Activated T-cell treated with anti-CD3 and anti-CD28 coated beads, Interleukin-2, amount 50 U/mL, for 48 hours (primary cell): ENCODE data around the gene CMTM3.
"Not testable (repeated sequence)": the region's sequence is repeated elsewhere in the genome, so short reads cannot be mapped to it uniquely, and the experiment has no call there.

Experiments
- DNase-seq, 2 experiments: peaks; one replicate each; pipeline ENCODE4 v3.0.0-alpha.2; 2020

Gene CMTM3

GRCh38 chr16:66637806-66638205, 33.3 kb downstream of the CMTM3 start:
- no peak for DNase-seq

GRCh38 chr16:66639091-66639885, 34.8 kb downstream of the CMTM3 start:
- DNase-seq, result no peak

- no peak for DNase-seq
Observed at GRCh38 chr16:66640724-66641314, 36.3 kb downstream of the CMTM3 start.

GRCh38 chr16:66641387-66641786, 36.9 kb downstream of the CMTM3 start:
- DNase-seq, result no peak

GRCh38 chr16:66647866-66648265, 43.4 kb downstream of the CMTM3 start:
- DNase-seq, result no peak

- DNase-seq, result no peak
Observed at GRCh38 chr16:66649167-66649566, 44.7 kb downstream of the CMTM3 start.

GRCh38 chr16:66649636-66650205, 45.2 kb downstream of the CMTM3 start:
- no peak for DNase-seq

GRCh38 chr16:66650707-66651473, 46.4 kb downstream of the CMTM3 start:
- DNase-seq, result peak; percentile 81 to 82

GRCh38 chr16:66651474-66651765, 46.9 kb downstream of the CMTM3 start:
- DNase-seq, result no peak

- DNase-seq, result no peak
Observed at GRCh38 chr16:66651965-66652364, 47.5 kb downstream of the CMTM3 start.

GRCh38 chr16:66652661-66653360, 48.3 kb downstream of the CMTM3 start:
- DNase-seq, result no peak

GRCh38 chr16:66653581-66654350, 49.3 kb downstream of the CMTM3 start:
- no peak for DNase-seq

GRCh38 chr16:66656547-66656946, 52.0 kb downstream of the CMTM3 start:
- no peak for DNase-seq

- no peak for DNase-seq
Observed at GRCh38 chr16:66658143-66658859, 53.8 kb downstream of the CMTM3 start.

- no peak for DNase-seq
Observed at GRCh38 chr16:66658860-66659190, 54.3 kb downstream of the CMTM3 start.

GRCh38 chr16:66660422-66661209, 56.1 kb downstream of the CMTM3 start:
- DNase-seq, result no peak

GRCh38 chr16:66661210-66661560, 56.7 kb downstream of the CMTM3 start:
- no peak for DNase-seq

- not testable (repeated sequence) for DNase-seq
Observed at GRCh38 chr16:66661671-66662346, 57.3 kb downstream of the CMTM3 start.

GRCh38 chr16:66662445-66663194, 58.1 kb downstream of the CMTM3 start:
- no peak for DNase-seq
